Measurements from ENCODE around the gene LMO7. TPM values are rescaled to one million over a fixed set of nuclear protein-coding genes. Genes with fewer than 3 reads are reported as not detected.

Gene LMO7
- total and polyA plus RNA-seq, 4 donors, result 17.5 to 69.6 (median 38.2) TPM

GRCh38 chr13:75764926-75765310, 128.8 kb downstream of the LMO7 start:
- no peak overlapping the region for H3K27ac ChIP-seq (ENCODE audit: low read depth in 1 of 2, low read length in 2 of 2)
- WGBS, result 55% methylated on average over 3 of the region's 3 CpGs
- no peak overlapping the region for H3K9ac ChIP-seq (ENCODE audit: low read depth in 1 of 2, low read length in 2 of 2)
- no peaks in the 10 kb centered on the region for H3K36me3 ChIP-seq (ENCODE audit: control insufficient read depth in 4 of 4, insufficient read depth in 3 of 4, low read depth in 1 of 4, low read length in 3 of 4)
- no peaks in the 10 kb centered on the region for H3K9me3 ChIP-seq (ENCODE audit: control insufficient read depth in 4 of 4, low read length in 3 of 4)
- H3K4me1 ChIP-seq (ENCODE audit: control insufficient read depth in 4 of 4, insufficient read depth in 4 of 4, low read length in 3 of 4), result peaks cover 6 to 46% (median 19%) of the 10 kb centered on the region in 4 donors
- TF ChIP-seq HNF4G (IDR thresholded peaks at IDR 0.05) (no peak), EGR1 (IDR thresholded peaks at IDR 0.05; ENCODE audit: low read depth in 2 of 2) (no peak), HNF4A (conservative IDR thresholded peaks at IDR 0.05) (no peak), FOXA1 (IDR thresholded peaks at IDR 0.05) (no peak), RAD21 (IDR thresholded peaks at IDR 0.05) (no peak), NR2F2 (IDR thresholded peaks at IDR 0.05) (no peak), MAX (IDR thresholded peaks at IDR 0.05) (no peak), YY1 (IDR thresholded peaks at IDR 0.05) (no peak), ZBTB33 (IDR thresholded peaks at IDR 0.05) (no peak), GABPA (IDR thresholded peaks at IDR 0.05 in 1 of 2, conservative IDR thresholded peaks at IDR 0.05 in 1 of 2) (no peak), CTCF (IDR thresholded peaks at IDR 0.05; ENCODE audit: low read depth, low read length, missing input control) (no peak), FOXA2 (IDR thresholded peaks at IDR 0.05) (no peak), TAF1 (conservative IDR thresholded peaks at IDR 0.05) (no peak), JUND (IDR thresholded peaks at IDR 0.05) (no peak), RXRA (IDR thresholded peaks at IDR 0.05) (no peak)
- TF ChIP-seq, protein P1, sequence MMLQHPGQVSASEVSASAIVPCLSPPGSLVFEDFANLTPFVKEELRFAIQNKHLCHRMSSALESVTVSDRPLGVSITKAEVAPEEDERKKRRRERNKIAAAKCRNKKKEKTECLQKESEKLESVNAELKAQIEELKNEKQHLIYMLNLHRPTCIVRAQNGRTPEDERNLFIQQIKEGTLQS (IDR thresholded peaks at IDR 0.05), result no peak
- no peak for DNase-seq (ENCODE audit: low spot score)
- no peak overlapping the region for H3K4me3 ChIP-seq (ENCODE audit: low read depth in 1 of 3, low read length in 3 of 3)
- no peaks in the 10 kb centered on the region for H3K27me3 ChIP-seq (ENCODE audit: control insufficient read depth in 4 of 4, insufficient read depth in 4 of 4, low read length in 3 of 4)

DNA sequence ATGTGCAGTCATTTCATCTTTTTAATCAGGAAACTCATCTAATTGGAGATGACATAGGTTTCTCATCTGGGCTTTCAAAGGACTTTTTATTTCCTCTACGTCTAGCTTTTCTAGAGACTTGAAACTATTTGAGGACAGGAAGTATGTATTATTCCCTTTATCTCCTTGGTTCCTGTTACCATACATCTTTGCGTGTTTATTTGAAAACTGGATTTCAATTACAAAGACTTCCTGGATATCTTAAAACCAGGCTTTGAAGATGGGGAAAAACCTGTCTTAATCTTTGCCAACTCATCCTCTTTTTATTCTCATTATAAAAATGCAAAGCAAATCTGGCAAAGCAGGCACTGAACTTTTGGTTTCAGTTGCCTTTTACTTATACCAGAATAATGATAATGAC, 130.5 kb downstream of the LMO7 start:
- Histone ChIP-seq H3K36me3 (ENCODE audit: control insufficient read depth in 4 of 4, insufficient read depth in 3 of 4, low read depth in 1 of 4, low read length in 3 of 4) (no peaks in the 10 kb centered on the region), H3K4me1 (ENCODE audit: control insufficient read depth in 4 of 4, insufficient read depth in 4 of 4, low read length in 3 of 4) (peaks cover 12 to 54% (median 28%) of the 10 kb centered on the region in 4 donors), H3K27me3 (ENCODE audit: control insufficient read depth in 4 of 4, insufficient read depth in 4 of 4, low read length in 3 of 4) (no peaks in the 10 kb centered on the region), H3K4me3 (ENCODE audit: low read depth in 1 of 3, low read length in 3 of 3) (no peak overlapping the region), H3K9me3 (ENCODE audit: control insufficient read depth in 4 of 4, low read length in 3 of 4) (no peaks in the 10 kb centered on the region), H3K27ac (ENCODE audit: low read depth in 1 of 2, low read length in 2 of 2) (no peak overlapping the region), H3K9ac (ENCODE audit: low read depth in 1 of 2, low read length in 2 of 2) (no peak overlapping the region)
- WGBS, result 84% methylated on average over 2 of the region's 2 CpGs
- no peak for DNase-seq (ENCODE audit: low spot score)
- TF ChIP-seq TAF1 (conservative IDR thresholded peaks at IDR 0.05) (no peak), EGR1 (IDR thresholded peaks at IDR 0.05; ENCODE audit: low read depth in 2 of 2) (no peak), JUND (IDR thresholded peaks at IDR 0.05) (no peak), YY1 (IDR thresholded peaks at IDR 0.05) (no peak), NR2F2 (IDR thresholded peaks at IDR 0.05) (no peak), ZBTB33 (IDR thresholded peaks at IDR 0.05) (no peak), FOXA2 (IDR thresholded peaks at IDR 0.05) (no peak), HNF4A (conservative IDR thresholded peaks at IDR 0.05) (no peak), FOXA1 (IDR thresholded peaks at IDR 0.05) (no peak), MAX (IDR thresholded peaks at IDR 0.05) (no peak), RAD21 (IDR thresholded peaks at IDR 0.05) (no peak), CTCF (IDR thresholded peaks at IDR 0.05; ENCODE audit: low read depth, low read length, missing input control) (no peak), HNF4G (IDR thresholded peaks at IDR 0.05) (no peak), SP1 (IDR thresholded peaks at IDR 0.05) (no peak), RXRA (IDR thresholded peaks at IDR 0.05) (no peak)
- TF ChIP-seq, protein P1 (IDR thresholded peaks at IDR 0.05), result no peak
- TF ChIP-seq, protein P2, sequence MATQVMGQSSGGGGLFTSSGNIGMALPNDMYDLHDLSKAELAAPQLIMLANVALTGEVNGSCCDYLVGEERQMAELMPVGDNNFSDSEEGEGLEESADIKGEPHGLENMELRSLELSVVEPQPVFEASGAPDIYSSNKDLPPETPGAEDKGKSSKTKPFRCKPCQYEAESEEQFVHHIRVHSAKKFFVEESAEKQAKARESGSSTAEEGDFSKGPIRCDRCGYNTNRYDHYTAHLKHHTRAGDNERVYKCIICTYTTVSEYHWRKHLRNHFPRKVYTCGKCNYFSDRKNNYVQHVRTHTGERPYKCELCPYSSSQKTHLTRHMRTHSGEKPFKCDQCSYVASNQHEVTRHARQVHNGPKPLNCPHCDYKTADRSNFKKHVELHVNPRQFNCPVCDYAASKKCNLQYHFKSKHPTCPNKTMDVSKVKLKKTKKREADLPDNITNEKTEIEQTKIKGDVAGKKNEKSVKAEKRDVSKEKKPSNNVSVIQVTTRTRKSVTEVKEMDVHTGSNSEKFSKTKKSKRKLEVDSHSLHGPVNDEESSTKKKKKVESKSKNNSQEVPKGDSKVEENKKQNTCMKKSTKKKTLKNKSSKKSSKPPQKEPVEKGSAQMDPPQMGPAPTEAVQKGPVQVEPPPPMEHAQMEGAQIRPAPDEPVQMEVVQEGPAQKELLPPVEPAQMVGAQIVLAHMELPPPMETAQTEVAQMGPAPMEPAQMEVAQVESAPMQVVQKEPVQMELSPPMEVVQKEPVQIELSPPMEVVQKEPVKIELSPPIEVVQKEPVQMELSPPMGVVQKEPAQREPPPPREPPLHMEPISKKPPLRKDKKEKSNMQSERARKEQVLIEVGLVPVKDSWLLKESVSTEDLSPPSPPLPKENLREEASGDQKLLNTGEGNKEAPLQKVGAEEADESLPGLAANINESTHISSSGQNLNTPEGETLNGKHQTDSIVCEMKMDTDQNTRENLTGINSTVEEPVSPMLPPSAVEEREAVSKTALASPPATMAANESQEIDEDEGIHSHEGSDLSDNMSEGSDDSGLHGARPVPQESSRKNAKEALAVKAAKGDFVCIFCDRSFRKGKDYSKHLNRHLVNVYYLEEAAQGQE (IDR thresholded peaks at IDR 0.05), result no peak
